PFSK-1 (cell line): ENCODE data around the gene CCDC170.

Experiments
- FOXP2 ChIP-seq: optimal IDR thresholded peaks from 2 replicates; pipeline ENCODE3; 2011; ENCODE audit warnings: borderline replicate concordance, control low read depth, inconsistent platforms; ENCODE audit not compliant: insufficient read depth; ENCODE audit errors: extremely low read length, extremely low read depth
- POLR2AphosphoS5 ChIP-seq: IDR thresholded peaks from 2 replicates; pipeline ENCODE4 v1.6.1; 2012; ENCODE audit warnings: low read depth, mild to moderate bottlenecking, control low read depth, low read length, moderate library complexity
- REST ChIP-seq, 2 experiments: IDR thresholded peaks; 2 replicates each; pipeline versions ENCODE4 v1.6.1 to v1.8.0; 2011 to 2012; ENCODE audit warnings: low read depth in 2 of 2, low read length in 2 of 2, control low read depth in 1 of 2, inconsistent platforms in 1 of 2, mild to moderate bottlenecking in 1 of 2, moderate library complexity in 1 of 2; ENCODE audit not compliant: insufficient read depth in 1 of 2
- SIN3A ChIP-seq: IDR thresholded peaks from 2 replicates; pipeline ENCODE4 v1.6.1; 2012; ENCODE audit warnings: mild to moderate bottlenecking, low read length, moderate library complexity, borderline replicate concordance; ENCODE audit not compliant: insufficient read depth
- TAF1 ChIP-seq: IDR thresholded peaks from 2 replicates; pipeline ENCODE4 v1.6.1; 2012; ENCODE audit warnings: low read length, control low read depth, borderline replicate concordance; ENCODE audit not compliant: insufficient read depth

CCDC170 gene

DNA sequence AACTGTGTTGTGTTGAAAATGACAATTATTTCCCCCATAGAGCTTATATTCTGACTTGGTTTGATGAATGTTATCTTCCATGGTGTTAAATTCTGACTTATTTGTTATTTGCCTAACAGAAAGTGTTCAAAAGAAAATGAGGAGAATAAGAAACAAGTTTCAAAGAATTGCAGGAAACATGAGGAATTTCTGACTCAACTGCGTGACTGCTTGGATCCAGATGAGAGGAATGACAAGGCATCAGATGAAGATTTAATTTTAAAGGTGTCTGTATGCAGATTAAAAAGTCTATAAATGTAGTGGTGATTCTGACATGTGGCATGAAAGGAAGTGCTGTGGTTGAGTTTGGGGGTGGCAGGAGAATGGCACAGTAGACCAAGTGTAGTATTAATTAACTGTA is 50.6 kb downstream of the CCDC170 start:
- TF ChIP-seq TAF1 (no peak), POLR2AphosphoS5 (no peak), FOXP2 (no peak), REST (IDR thresholded peaks at IDR 0.05; ENCODE audit: insufficient read depth in 1 of 2, low read depth in 2 of 2, low read length in 2 of 2) (no peak), SIN3A (no peak)

- TF ChIP-seq POLR2AphosphoS5 (no peak), REST (IDR thresholded peaks at IDR 0.05; ENCODE audit: insufficient read depth in 1 of 2, low read depth in 2 of 2, low read length in 2 of 2) (no peak), SIN3A (no peak), TAF1 (no peak), FOXP2 (no peak)
Measured at GRCh38 chr6:151546941-151547659, 53.3 kb downstream of the CCDC170 start.

DNA sequence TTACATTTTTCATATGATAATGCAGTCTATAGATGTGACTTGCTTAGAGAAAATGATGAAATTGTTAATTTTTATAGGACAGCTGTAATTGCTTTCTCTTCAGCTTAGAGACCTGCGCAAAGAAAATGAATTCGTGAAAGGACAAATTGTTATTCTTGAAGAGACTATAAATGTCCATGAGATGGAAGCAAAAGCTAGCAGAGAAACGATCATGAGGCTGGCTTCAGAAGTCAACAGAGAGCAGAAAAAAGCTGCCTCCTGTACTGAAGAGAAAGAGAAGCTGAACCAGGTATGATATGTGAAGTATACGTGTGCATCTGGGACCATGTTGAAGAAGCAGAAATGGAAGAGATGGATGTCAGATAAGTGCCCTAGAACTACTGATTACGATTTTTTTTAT is 54.4 kb downstream of the CCDC170 start:
- TF ChIP-seq POLR2AphosphoS5 (no peak), FOXP2 (no peak), REST (IDR thresholded peaks at IDR 0.05; ENCODE audit: insufficient read depth in 1 of 2, low read depth in 2 of 2, low read length in 2 of 2) (no peak), SIN3A (no peak), TAF1 (no peak)

- TF ChIP-seq SIN3A = no peak
- no peak for TF ChIP-seq FOXP2
- TF ChIP-seq REST (IDR thresholded peaks at IDR 0.05; ENCODE audit: insufficient read depth in 1 of 2, low read depth in 2 of 2, low read length in 2 of 2) = no peak
- no peak for TF ChIP-seq POLR2AphosphoS5
- no peak for TF ChIP-seq TAF1
Measured at GRCh38 chr6:151549790-151550189, 56.0 kb downstream of the CCDC170 start.

- TF ChIP-seq REST (IDR thresholded peaks at IDR 0.05; ENCODE audit: insufficient read depth in 1 of 2, low read depth in 2 of 2, low read length in 2 of 2) (no peak), FOXP2 (no peak), SIN3A (no peak), POLR2AphosphoS5 (no peak), TAF1 (no peak)
Measured at GRCh38 chr6:151550618-151551017, 56.8 kb downstream of the CCDC170 start.
